Fibroblast of skin of back (primary cell): ENCODE data around the gene LYPD4. TPM values are rescaled to one million over a fixed set of nuclear protein-coding genes. Genes with fewer than 3 reads are reported as not detected.
"Not testable (repeated sequence)": the region's sequence is repeated elsewhere in the genome, so short reads cannot be mapped to it uniquely, and the experiment has no call there.

Experiments used
- DNase-seq: peaks from one replicate; pipeline ENCODE4 v3.0.0-alpha.2; 2013
- polyA plus RNA-seq, 2 experiments: library from polyadenylated mRNA; unstranded; fragments of 120-200 nt; gene quantifications; one replicate each; pipeline ENCODE4 v1.2.1, GENCODE V29; 2013; ENCODE audit not compliant: insufficient read length in 2 of 2

The LYPD4 gene, protein sequence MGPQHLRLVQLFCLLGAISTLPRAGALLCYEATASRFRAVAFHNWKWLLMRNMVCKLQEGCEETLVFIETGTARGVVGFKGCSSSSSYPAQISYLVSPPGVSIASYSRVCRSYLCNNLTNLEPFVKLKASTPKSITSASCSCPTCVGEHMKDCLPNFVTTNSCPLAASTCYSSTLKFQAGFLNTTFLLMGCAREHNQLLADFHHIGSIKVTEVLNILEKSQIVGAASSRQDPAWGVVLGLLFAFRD
- polyA plus RNA-seq (2013, experiment 1 of 2; ENCODE audit: insufficient read length): not detected
- polyA plus RNA-seq (2013, experiment 2 of 2; ENCODE audit: insufficient read length): not detected

DNA sequence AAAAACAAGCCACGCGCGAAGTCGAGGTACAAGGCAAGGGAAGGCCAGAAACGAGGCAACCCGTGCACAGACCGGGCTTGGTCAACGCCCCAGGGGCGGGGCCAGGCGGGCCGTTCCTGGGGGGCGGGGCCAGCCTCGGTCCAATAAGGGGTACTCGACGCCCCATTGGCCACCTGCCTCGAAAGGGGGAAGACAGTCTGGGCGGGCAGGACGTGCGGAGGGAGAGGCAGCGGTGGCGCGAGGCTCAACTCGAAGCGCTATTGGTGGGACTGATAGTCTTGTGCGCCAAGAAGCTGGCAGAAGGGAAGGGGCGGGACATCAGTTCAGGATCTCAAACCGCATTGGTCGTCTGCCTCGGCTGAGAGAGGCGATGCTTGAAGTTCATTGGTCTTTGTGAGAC is at the start of gene LYPD4:
LYPD4 (minus strand) TSS at position 83 of the 400 bp plus-strand sequence. CDS start 5,398 bp downstream, outside the sequence.
- DNase-seq: no peak

DNA sequence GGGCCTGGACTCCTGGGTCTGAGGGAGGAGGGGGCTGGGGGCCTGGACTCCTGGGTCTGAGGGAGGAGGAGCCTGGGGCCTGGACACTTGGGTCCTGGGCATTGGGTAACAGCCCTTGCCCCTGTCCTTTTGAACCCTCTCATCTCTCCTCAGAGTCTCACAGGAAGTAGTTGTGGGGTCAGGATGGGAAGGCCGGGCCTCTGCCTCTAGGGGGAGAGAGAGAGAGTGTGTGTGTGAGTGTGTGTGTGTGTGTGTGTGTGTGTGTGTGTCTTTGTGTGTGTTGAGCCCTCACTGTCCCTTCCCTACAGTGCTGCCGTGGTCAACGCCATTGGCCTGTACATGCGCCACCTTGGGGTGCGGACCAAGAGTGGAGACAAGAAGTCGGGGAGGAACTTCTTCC is 49.4 kb upstream of the LYPD4 start:
- no peak for DNase-seq

DNA sequence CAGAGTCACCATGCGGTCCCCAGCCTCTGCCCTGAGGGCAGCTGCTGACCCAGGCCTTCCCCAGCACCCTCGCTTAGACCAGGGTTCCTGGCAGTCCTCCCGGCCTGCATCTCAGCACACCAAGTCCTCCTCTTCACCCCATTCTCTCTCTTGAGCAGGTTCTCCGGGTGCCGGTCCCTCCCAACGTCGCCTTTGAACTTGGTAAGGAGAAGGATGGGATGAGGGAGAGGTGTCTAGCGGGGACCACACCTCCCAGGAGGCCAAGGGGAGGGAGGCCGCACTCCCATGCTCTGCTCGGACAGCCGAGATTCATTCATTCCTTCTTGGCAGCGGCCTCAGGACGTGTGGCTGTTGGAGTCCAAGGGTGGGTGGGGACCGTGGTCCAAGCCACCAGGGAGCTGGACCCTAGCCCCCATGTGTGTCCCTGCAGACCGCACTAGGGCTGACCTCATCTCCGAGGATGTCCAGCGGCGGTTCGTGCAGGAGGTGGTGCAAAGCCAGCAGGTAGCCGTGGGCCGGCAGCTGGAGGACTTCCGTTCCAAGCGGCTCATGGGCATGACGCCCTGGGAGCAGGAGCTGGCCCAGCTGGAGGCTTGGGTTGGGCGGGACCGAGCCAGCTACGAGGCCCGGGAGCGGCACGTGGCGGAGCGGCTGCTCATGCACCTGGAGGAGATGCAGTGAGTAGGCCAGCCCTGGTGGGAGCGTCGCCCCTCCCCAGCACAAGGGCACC is 47.9 kb upstream of the LYPD4 start:
- DNase-seq: no peak

DNA sequence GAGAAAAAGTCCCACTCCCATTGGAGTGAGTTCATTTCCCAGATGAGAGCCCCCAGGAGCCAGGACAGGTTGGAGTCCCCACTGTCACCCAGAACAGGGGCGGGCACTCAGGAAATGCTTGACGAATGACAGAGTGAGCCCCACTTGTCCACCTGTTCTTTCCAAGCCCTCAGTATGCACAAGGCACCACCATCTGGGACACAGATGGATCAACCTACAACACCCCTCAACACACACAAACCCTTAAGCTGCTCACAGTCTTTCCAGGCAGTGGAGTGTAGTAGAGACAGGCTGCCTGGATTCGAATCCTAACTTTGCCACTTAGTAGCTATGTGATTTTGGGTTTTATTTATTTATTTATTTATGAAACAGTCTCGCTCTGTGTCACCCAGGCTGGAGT is 46.5 kb upstream of the LYPD4 start:
- no peak for DNase-seq

DNA sequence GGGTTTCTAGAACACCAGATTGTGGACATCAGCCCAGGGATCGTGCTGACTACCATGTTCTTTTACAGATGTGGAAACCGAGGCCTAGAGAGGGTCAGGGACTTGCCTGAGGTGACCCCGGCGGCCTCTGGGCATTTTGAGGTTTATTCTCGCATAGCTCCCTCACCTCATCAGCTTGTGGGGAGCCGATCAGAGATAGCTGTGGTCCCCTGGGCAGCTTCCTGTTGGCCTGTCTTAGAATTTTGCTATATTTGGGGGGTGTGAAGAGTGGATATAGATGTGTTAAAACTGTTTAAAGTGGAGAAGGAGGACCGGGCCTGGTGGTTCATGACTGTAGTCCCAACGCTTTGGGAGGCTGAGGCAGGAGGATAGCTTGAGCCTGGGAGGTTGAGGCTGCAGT is 45.4 kb upstream of the LYPD4 start:
- no peak for DNase-seq

DNA sequence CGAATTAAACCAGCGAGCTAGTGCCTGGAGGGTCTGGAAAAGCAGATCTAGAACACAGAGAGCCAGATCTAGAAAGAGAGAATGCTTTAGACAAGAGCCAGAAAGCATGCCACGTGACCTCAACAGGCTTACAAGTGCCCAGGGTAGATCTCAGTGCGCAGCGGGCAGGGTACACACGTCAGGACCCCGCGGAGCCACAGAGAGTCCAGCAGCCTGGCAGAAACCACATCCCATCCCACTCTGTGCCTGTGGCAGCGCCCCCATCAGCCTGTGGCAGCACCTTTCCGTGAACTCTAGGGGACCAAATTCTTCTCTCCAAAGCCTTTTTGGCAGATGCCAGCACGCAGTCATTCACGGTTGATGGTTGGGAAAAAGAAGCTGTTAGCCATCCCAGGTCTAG is 44.4 kb upstream of the LYPD4 start:
- DNase-seq: no peak

DNA sequence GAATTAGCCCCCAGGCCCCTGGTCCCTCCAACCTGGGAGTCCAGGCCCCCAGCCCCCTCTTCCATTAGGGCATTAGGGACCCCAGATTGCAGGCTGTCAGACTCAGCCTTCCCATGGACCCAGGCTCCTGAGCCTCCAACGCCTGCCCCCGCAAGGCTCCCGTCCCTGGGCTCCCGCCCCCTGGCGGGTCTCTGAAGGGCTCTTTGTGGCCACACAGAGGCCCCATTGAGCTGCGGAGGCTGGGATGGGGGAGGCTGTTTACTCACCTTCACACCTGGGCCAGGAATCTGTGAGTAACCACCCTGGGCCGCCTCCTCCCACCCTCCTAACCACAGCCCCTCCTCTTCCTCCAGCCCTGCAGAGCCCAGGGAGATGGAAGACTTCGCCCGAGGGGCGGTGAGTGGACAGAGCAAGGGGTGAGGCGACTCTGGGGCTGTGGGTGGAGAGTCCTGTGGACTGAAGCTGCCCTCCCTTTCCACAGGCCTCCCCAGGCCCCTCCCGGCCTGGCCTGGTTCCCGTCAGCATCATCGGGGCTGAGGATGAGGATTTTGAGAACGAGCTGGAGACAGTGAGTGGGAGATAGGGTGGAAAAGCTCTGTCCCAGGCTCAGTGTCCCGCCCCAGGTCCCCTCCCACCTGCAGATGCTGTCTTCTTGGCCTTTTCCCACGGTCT is 43.4 kb upstream of the LYPD4 start:
- DNase-seq: no peak

DNA sequence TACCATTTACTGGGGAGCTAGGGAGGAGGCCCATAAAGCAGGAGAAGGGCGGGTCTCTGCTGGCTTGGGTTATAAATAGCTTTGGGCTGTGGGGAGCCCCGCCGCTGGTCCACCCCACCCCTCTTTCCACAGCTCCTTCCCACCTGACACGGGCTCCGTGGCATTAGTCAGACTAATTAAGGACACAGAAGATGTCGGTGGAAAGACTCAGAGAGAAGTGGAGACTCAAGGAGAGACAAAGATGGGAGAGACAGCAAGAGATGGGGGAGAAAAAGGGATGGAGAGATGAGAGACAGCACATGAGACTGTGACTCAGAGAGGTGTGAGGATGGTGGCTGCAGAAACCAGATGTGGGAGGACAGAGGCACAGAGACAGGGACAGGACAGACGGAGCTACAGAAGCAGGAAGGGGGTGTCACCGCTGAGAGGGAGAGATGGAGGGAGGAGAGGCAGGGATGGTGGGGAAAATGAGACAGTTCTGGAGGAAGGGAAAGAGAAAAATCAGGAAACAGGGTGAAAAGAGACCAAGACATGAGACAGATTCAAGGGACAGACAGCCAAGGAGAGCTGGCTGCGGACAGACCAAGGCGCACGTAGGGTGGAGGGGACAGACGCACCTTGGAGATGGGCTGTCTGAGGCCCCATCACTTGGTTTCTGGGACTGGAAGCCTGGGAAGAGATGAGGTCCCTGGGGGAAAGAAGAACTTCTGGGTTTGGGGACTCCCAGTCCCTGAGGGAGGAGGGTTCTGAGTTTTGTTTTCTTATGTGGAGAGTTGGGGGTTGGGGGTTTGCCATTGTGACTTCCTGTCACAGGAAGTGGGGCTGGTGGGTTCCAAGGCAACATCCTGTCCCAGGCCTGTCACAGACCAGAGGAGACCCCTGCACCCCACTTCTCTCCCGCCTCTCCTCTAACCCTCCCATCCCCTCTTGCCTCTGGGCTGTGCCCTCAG is 42.6 kb upstream of the LYPD4 start:
- DNase-seq: no peak

DNA sequence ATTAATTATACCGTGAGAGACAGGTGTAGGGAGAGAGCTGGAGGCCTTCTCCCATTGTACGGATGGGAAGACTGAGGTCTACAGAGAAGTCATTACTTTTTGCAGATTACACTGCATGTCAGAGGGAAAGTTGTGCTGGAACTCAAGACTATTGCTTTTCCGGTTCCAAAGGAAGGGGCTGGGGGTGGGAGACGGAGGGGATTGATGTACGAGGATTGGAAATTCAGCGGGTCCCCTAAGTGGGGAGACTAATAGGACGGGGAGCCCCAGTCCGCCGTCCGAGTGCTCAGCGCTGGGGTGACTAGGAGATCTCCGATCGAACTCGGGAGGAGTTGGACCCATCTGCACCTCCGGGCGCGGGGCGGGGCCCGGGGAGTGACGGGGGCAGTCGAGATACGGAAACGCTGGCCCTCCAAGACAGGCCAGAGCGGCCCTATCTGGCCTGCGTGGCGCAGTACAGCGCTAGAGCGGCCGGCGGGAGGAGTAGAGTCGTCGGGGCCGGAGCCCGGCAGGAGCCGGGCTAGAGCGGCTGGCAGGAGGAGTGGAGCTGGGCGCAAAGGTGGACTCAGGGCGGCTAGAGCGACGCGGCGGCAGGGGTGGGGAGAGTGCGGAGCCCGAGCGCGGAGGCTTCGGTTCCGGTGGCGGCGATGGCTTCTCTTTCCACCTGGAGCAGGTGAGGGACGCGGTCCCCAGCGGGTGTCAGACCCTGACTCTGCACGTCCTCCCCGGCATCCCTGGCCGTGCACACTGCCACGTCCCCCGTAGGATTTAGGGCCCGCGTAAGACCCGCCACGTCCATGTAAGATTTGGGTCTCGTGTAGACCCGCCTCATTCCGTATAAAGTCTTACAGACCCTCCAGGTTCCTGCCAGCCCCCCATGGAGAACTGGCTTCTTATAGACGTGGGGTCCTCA is 39.6 kb upstream of the LYPD4 start:
- peak; percentile 96 for DNase-seq

DNA sequence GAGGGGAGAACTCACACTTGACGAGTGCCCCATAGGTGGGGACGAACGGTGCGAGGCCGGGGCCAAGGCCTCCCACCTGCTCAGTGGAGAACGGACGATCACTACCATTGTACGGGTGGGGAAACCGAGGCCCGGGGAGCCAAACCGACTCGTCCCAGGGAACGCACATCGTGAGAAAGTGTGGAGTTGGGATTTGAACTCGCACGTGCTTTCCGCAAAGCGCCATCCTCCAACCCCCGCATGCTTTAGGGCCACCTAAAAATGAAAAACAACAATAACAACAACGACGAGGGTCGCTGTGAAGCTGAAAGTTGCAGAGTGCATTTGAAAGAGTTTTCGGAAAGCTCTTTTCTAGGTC is 39.0 kb upstream of the LYPD4 start:
- no peak for DNase-seq

DNA sequence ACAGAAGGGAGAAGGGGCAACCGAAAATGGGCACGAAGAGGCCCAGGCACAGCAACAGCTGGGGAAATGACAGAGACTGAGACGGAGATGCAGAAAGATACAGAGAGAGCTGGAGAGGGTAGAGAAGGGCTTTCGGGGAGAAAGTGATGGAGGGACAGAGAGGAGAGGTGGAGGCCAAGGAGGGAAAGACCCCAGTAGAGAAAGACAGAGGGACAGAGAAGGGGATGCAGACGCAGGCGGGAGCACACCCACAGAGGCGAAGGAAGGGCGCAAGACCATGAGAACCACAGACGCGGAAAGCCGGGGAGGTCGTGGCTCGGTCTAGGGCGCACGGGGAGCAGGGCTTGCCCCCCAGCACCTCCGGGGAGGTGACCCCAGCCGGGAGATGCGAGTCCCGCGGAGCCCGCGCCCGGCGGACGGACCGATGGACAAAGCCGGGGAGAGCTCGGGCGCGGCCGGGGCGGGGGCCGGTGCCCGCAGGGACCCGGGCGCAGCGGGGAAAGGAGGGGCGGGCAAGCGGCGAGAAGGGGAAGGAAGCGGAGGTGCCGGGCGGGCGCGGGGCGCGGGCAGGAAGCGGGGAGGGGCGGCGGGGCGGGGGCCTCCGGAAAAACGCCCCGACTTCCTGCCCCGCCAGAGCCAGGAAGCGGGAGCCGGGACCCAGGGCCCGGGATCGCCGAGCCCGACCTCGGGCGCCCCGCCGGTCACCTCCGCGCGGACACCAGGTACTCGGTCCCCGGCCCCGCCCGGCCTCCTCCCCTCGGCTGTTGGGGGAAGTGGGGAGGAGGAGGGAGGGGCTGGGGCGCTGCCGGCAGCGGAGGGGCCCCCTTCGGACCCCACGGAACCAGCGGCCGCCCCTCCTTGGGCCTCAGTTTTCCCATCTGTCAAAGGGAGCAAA is 38.3 kb upstream of the LYPD4 start, which contains the start of gene ARHGEF1:
ARHGEF1 (plus strand) TSS at position 617 of the 895 bp plus-strand sequence. CDS start 4,899 bp downstream, outside the sequence.
- peak; percentile 40 for DNase-seq

DNA sequence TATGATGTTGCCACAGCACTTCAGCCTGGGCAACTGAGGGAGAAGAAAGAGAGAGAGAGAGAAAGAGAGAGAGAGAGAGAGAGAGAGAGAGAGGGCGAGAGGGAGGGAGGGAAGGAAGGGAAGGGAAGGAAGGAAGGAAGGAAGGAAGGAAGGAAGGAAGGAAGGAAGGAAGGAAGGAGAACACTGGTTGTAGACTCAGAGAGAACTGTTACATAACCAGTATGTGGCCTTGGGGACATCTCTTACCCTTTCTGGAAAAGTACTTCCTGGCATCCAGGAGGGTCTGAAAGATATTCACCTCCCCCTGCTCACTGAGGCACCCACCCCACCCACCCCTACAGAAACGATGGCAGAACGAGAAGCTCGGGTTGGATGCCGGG is 35.8 kb upstream of the LYPD4 start:
- no peak for DNase-seq

DNA sequence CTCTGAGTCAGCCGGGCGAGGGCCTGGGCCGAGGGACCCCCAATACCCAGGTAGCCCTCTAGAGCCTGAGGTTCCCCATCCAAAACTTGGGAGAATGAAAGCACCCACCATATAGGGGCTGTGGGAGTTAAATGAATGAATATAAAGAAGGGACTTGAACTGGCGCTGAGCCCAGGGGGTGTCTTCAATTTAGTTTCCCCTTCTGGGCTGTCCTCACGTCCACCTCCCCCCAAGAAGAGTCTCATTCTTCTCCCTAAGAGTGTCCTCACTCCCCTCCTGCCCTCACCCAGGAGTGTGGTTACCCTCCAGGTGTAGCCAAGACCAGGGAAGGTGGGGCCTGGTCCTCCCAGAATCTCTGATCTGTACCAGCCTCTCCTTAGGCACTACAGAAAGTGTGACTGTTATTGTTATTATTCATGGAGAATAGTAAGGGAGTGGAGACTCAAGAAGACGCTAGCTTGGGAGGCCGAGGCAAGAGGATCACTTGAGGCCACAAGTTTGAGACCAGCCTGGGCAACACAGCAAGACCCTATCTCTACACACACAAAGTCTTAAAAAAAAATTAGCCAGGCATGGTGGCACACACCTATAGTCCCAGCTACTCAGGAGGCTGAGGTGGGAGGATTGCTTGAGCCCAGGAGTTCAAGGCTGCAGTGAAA is 35.3 kb upstream of the LYPD4 start:
- DNase-seq: no peak

DNA sequence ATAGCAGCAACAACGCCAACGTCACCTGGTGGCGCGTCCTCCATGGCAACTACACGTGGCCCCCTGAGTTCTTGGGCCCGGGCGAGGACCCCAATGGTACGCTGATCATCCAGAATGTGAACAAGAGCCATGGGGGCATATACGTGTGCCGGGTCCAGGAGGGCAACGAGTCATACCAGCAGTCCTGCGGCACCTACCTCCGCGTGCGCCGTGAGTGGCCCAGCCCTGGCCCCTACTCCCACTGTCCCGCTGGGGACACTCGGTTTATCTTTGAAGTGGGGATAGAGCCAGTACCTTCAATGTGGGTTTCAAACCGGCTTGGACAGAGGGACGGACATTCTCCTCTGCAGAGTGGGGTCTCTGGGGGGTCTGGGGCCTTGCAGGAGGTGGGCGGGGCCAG is 34.6 kb upstream of the LYPD4 start:
- DNase-seq: no peak

DNA sequence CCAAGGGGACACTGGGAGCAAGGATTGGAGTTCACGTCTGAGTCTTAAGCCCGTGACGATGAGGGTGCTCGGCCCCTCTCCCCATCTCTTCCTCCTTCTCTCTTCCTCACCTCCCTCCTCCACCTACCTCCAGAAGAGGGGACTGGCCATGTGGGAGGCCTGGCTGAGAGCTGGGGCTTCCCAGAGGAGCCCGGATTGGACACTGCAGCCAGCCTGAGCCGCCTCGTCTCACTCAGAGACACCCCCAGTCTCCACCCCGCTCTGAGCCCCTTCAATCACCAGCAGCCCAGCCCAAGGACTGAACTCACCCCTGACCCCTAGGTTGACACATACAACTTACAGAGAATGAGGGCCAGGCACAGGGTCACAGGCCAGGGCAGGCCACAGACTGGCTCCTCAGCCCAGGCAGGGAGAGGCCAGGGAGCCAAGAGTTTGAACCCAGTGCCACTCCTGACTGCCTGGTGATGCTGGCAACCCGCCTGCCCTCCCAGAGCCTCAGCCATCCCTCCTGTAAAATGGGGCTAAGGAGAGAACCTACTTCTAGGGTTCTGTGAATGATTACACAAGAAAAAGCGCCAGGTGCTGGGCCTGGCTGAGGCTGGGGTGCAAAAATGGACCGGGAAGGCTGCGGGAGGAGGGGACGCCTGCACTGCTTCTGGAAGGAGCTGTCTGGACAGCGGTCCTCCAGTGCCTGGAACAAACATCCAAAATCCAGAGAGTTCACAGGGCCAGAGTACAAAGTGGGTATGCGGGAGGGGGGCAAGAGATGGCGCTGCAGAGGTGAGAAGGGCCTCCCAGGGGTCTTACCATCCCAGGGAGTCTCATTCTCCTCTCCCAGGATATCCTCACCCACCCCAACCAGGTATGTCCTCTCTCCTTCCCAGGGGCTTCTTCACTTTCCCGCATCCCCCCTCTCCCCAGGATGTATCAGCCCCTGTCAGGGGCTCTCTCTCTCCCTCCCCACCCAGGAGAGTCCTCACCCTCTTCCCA is 33.7 kb upstream of the LYPD4 start:
- DNase-seq: no peak

DNA sequence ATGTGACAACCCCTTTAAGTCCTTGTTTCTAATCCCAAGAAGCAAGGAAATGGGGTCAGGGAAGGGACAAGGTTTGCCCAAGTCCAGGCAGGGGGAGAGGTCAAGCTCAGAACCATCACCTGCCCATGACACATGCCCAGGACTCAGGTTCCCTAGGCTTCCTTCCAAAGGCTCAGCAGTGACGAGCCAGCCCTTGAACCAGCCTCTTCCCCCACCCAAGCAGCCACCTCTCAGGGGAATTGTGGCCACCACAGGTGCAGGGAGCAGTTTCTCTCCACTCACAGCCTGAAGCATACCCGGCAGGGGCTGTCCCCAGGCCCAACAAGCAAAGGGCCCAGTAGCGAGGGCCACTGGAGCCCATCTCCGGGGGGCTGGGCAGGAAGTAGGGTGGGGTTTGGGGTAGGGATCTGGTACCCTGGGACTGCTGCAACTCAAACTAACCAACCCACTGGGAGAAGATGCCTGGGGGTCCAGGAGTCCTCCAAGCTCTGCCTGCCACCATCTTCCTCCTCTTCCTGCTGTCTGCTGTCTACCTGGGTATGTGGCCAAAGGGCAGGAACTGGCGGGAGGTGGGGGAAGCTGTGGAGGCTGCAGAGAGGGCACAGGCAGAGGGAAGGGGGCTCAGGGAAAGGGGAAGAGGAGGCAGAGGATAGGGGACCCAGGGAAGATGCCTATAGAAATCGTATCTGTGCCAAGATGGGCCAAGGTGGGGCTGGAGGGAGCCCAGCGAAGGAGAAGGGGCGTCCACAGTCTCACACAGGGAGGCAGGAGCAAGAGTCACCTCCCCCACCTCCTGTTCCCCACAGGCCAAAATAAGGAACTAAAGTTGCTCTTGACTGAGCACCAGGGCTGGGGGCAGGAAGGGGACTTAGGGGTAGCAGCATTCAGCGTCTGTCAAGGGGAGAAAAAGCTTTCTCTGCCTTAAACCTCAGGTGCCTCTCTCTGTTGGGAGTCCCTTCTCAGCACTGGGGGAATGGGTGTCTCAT is 32.7 kb upstream of the LYPD4 start, which contains the start of gene CD79A:
CD79A (plus strand) TSS at position 433 of the 986 bp plus-strand sequence; CDS start at position 459, 26 bp downstream.
- no peak for DNase-seq

DNA sequence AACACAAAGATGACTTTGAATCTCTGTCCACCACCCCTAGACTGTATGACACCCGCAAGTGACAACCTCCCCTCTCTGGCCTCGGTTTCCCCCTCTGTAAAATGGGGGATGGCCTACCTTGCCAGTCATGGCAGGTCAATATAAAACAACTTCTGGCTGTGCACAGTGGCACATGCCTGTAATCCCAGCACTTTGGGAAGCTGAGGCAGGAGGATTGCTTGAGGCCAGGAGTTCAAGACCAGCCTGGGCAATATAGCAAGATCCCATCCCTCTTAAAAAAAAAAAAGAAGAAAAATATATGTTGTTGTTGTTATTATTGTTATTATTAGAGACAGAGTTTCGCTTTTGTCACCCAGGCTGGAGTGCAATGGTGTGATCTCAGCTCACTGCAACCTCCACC is 31.5 kb upstream of the LYPD4 start:
- not testable (repeated sequence) for DNase-seq
